ENCODE results near the gene PAIP2.

The PAIP2 gene

DNA sequence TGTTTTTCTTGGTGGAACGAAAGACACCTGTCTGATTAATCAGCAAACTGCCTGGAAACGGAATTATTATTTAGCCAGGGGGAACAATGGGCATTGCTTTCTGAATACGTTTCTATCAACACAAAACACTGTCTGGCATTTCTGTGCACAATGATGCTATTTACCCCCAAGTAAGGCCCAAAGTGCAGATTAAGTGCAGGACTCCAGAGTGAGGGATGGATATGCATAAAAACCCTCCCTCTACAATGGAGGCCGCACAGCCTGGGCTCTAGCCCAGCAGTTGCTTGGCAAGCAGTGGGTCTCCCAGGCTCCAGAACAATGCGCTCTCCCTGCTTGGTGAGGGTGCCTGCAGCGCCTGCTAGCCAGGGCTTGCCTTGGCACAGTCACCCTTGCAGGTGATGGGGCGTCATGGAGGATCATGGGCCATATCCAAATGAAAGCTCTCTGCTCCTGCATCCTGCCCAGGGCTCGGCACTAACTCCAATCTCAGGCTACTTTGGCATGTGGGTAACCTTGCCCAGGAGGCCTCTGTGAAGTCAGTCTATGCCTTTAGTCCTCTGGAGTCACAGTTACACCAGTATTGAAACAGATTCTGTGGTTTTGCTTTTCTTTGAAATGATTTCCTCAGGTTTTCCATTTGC is 73.7 kb downstream of the PAIP2 start:
- Histone ChIP-seq H3K4me1 (ENCODE audit: low read depth, poor library complexity, severe bottlenecking) (peaks cover 85% of the 10 kb centered on the region), H2AFZ (ENCODE audit: low read depth) (peak overlapping the region; percentile 46), H3K36me3 (ENCODE audit: insufficient read depth) (no peaks in the 10 kb centered on the region), H3K27ac (peak overlapping the region; percentile 94), H3K4me3 (IDR thresholded peaks at IDR 0.05; ENCODE audit: insufficient read depth, low read depth, low read length) (no peak overlapping the region), H3K79me2 (ENCODE audit: insufficient read depth, low read depth) (no peaks in the 10 kb centered on the region), H3K27me3 (ENCODE audit: insufficient read depth, low read depth) (no peaks in the 10 kb centered on the region), H4K20me1 (ENCODE audit: insufficient read depth) (no peaks in the 10 kb centered on the region), H3K4me2 (peak overlapping the region; percentile 94), H3K9ac (peak overlapping the region; percentile 65; the same call in 1 of the 2 replicates)
- TF ChIP-seq, protein P1, sequence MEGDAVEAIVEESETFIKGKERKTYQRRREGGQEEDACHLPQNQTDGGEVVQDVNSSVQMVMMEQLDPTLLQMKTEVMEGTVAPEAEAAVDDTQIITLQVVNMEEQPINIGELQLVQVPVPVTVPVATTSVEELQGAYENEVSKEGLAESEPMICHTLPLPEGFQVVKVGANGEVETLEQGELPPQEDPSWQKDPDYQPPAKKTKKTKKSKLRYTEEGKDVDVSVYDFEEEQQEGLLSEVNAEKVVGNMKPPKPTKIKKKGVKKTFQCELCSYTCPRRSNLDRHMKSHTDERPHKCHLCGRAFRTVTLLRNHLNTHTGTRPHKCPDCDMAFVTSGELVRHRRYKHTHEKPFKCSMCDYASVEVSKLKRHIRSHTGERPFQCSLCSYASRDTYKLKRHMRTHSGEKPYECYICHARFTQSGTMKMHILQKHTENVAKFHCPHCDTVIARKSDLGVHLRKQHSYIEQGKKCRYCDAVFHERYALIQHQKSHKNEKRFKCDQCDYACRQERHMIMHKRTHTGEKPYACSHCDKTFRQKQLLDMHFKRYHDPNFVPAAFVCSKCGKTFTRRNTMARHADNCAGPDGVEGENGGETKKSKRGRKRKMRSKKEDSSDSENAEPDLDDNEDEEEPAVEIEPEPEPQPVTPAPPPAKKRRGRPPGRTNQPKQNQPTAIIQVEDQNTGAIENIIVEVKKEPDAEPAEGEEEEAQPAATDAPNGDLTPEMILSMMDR (conservative IDR thresholded peaks at IDR 0.05; ENCODE audit: low read depth, low read length), result no peak

DNA sequence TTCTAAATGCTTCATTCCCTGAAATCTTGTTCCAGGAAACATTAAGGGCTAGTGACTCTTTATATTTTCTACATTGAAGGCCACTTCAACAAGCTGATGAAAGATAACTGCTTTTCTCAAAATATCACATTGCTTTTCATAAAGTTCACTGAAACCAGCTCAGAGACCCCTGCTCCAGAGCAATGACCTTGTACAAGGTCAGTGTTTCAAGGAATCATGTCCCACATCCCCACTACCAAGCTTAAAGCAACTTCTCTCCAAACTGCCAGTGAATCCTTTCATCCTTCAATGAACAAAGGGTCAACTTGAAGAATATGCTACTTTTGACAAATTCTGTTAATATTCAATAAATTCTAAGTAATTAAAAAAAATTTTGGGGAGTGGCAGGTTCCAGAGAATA is 74.2 kb downstream of the PAIP2 start:
- Histone ChIP-seq H3K27ac (peak overlapping the region; percentile 94), H3K4me3 (IDR thresholded peaks at IDR 0.05; ENCODE audit: insufficient read depth, low read depth, low read length) (no peak overlapping the region), H3K9ac (peak overlapping the region; percentile 65; the same call in 1 of the 2 replicates), H3K36me3 (ENCODE audit: insufficient read depth) (no peaks in the 10 kb centered on the region), H3K79me2 (ENCODE audit: insufficient read depth, low read depth) (no peaks in the 10 kb centered on the region), H3K27me3 (ENCODE audit: insufficient read depth, low read depth) (no peaks in the 10 kb centered on the region), H4K20me1 (ENCODE audit: insufficient read depth) (no peaks in the 10 kb centered on the region), H2AFZ (ENCODE audit: low read depth) (peak overlapping the region; percentile 46; the same call in 1 of the 2 replicates), H3K4me1 (ENCODE audit: low read depth, poor library complexity, severe bottlenecking) (peaks cover 86% of the 10 kb centered on the region), H3K4me2 (peak overlapping the region; percentile 94)
- TF ChIP-seq, protein P1 (conservative IDR thresholded peaks at IDR 0.05; ENCODE audit: low read depth, low read length), result no peak

DNA sequence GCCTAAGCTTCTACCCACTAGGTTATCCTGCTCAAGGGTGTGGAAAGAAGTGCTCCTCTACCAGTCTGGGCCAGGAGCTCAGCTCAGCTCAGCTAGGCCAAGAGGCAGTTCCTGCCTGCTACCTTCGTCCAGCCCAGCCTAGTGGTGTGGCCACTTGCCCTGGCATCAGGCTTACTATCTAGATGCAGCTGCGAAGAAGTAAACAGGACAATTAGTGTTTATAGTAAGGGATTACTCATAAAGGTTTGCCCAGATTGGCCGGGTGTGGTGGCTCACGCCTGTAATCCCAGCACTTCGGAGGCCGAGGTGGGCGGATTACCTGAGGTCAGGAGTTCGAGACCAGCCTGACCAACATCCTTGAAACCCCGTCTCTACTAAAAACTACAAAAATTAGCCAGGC is 75.0 kb downstream of the PAIP2 start:
- Histone ChIP-seq H3K36me3 (ENCODE audit: insufficient read depth) (no peaks in the 10 kb centered on the region), H3K4me1 (ENCODE audit: low read depth, poor library complexity, severe bottlenecking) (peaks cover 86% of the 10 kb centered on the region), H3K4me2 (peak overlapping the region; percentile 94; the same call in 1 of the 2 replicates), H3K27ac (peak overlapping the region; percentile 94), H3K9ac (no peak overlapping the region), H2AFZ (ENCODE audit: low read depth) (no peak overlapping the region; the same call in 1 of the 2 replicates), H3K27me3 (ENCODE audit: insufficient read depth, low read depth) (no peaks in the 10 kb centered on the region), H3K79me2 (ENCODE audit: insufficient read depth, low read depth) (no peaks in the 10 kb centered on the region), H3K4me3 (IDR thresholded peaks at IDR 0.05; ENCODE audit: insufficient read depth, low read depth, low read length) (no peak overlapping the region), H4K20me1 (ENCODE audit: insufficient read depth) (no peaks in the 10 kb centered on the region)
- TF ChIP-seq, protein P1 (conservative IDR thresholded peaks at IDR 0.05; ENCODE audit: low read depth, low read length), result no peak

DNA sequence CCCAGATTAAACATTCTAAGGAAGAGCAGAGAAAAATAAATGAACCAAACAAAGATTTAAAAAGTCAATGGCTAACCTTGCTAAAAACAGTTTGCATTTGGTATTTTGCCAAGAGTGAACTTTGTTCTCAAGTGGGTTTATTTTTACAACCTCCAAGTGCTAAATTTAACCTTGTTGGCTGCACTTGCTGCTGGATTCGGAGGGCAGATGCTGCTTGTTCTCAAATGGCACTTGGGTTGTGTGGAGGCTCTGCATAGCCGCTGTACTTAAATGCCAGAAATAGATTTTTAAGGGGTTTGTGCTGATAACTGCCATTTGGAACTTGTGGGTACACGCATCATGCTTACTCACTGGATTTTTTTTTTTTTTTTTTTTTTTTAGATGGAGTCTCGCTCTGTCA is 75.6 kb downstream of the PAIP2 start:
- Histone ChIP-seq H3K4me1 (ENCODE audit: low read depth, poor library complexity, severe bottlenecking) (peaks cover 86% of the 10 kb centered on the region), H3K27me3 (ENCODE audit: insufficient read depth, low read depth) (no peaks in the 10 kb centered on the region), H3K27ac (no peak overlapping the region; the same call in 1 of the 2 replicates), H3K4me3 (IDR thresholded peaks at IDR 0.05; ENCODE audit: insufficient read depth, low read depth, low read length) (no peak overlapping the region), H4K20me1 (ENCODE audit: insufficient read depth) (no peaks in the 10 kb centered on the region), H3K79me2 (ENCODE audit: insufficient read depth, low read depth) (no peaks in the 10 kb centered on the region), H3K4me2 (peak overlapping the region; percentile 17; the same call in 1 of the 2 replicates), H2AFZ (ENCODE audit: low read depth) (no peak overlapping the region), H3K9ac (no peak overlapping the region), H3K36me3 (ENCODE audit: insufficient read depth) (no peaks in the 10 kb centered on the region)
- TF ChIP-seq, protein P1 (conservative IDR thresholded peaks at IDR 0.05; ENCODE audit: low read depth, low read length), result no peak

Measured in KMS-11 (cell line).